ENCODE data around the gene SH3GL1.

The SH3GL1 gene

DNA sequence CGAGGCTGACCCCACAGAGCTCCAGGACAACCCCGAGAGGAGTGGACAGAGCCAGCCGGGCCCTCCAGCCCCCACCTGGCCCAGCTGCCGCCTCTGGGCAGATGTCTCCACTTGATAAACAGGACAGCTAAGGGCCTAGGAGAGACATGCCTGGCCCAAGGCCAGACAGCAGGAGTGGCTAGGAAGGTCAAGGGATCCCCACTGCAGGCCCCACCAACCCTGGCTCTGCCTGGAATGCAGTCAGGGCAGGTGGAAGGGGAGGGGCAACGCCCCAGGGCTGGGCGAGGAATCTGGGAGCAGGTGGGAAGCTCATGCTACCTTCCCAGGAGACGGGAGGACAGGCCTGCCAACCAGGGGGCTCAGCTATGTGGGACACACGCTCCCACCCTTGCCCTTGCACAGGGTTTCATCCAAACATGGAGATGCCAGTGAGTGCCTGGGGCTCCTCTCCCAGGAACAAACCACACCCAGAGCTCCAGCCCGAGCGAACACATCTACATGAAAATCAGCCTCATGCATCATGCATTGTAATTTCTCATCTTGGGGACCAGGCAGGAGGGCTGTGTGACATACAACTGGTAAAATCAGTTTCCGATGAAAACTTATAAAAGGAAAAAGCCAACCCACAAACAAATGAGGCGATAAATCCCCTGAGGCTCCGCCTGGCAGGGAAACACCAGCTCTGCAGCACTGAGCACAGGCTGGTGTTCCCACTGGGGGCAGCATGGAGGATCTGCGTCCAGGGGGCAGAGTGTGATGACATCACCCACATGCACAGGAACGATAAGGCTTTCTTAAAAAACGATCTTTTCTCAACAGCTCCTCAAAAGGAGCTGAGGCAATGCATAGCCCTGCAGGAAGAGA, 25.0 kb downstream of the SH3GL1 start:
- DNase-seq (ENCODE audit: low read depth): peak; percentile 81

DNA sequence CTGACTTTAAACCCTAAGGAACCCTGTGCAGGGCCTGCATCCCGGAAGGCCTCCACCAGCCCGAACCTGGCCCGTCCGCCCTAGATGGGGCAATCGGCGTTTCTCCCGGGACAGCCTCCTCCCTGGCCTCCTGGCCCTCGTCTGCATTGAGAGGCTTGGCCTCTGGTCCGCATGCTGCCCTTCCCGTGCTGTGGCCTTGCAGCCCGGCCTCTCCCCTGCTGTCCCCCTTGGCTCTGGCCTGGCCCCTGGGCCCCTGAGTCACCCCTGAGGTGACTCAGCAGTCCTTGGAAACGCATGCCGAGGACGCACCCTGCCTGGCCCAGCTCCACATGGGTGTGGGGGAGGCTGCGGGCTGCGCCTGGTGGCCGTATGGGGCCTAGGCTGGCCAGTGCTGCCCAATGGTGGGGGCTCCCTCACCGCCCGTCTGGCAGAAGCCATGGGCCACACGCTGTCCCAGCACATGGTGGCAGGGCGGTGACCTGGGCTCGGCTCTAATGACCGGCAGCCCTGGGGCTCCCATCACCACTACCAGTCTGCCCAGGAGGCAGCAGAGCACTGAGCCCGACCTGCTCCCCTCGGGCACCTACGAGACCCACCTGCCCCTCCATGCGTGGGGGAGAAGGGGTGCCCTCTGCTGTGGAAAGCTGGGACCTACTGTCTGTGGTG, 25.7 kb downstream of the SH3GL1 start:
- DNase-seq (ENCODE audit: low read depth): peak; percentile 79

DNA sequence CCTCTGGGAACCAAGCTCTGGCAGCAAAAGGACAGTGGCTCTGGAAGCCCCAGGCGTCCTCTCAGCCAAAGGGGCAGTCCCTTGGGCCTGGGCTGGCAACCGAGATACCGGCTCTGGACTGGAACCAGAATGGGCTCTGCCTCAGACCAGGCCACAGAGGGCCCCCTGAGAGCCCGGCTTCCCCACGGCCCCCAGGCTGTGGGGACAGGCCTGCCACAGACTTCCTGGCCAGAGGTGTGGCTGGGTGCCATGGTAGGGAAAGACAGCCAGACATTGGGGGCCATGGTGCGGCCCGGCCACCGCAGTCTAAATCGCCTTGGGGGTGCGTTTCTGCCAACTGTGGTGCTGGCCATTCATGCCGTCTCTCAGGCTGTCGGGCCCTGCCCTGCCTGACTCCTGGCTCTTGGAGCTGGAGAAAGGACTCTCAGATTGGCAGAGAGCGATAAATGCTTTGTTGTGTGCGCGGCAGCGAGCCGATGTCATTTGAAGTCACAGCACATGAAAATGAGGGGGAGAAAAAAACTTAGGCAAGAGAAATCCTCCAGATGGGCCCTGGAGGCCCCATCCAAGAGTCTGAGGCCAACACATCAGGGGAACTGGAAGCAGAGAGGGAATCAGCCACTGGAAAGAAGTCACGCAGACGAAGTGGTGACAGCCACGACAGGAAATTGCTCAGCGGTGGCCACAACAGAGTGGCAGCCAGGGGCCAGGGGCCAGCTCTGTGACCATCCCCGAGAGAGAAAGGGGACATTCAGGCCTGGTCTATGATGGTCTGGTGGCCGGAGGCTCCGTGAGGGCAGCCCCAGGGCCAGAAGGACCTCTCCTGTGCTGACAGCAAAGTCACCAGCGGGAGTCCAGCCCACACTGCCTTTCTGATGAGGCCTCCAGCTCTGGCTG, 26.5 kb downstream of the SH3GL1 start:
- no peak for DNase-seq (ENCODE audit: low read depth)

DNA sequence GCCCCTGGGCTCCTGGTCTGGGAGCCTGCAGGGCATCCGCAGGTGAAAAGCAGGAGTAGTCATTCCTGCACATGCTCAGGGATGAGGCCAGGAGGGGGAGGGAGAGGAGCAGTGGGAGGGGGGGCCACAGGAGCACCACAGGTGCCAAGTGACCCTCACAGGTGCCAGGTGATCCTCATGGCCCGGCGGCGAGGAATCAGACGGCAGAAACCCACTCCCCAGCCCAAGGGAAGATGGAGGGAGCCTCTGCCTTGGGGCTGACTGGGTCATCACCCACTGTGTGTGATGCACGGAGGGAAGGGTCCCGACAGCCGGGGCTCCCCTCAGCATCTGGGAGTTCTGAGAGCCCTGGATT, 27.4 kb downstream of the SH3GL1 start:
- no peak for DNase-seq (ENCODE audit: low read depth)

DNA sequence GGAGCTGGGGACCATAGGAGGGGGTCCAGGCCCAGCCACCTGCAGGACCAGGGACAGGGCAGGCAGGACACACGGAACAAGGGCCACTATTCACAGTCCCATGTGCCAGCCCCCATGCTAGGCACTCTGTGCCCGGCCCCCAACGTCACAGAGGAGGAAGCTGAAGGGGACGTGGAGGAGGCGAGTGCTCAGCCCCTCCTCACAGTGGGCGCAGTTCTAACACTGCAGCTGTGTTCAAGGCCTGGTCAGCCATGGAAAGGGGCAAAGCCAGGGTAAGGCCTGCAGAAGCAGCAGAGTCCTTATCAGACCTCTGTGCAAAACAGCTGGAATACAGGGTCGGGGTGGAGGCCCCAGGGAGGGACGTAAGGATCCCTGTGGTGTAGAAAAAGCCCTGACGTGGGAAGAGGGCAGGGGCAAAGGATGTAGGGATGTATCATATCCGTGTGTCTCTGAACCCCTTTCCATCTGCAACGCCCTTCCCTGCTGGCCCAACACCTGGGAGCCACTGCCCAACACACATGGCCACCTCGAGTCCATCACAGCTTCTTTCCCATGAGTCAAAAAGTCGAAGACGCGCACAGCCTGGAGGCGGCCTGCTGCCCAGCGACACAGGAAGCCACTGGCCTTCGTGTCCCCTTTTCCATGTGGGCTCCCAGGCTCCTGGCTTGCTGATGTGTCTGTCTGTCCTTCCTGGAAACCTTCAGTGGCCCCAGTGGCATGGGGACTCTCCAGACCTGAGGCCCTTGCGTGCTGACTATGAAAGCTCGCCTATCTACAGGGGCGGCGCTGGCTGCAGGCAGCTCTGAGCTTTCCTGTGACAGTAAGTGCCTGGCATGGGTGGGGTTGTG, 28.0 kb downstream of the SH3GL1 start:
- no peak for DNase-seq (ENCODE audit: low read depth)

DNA sequence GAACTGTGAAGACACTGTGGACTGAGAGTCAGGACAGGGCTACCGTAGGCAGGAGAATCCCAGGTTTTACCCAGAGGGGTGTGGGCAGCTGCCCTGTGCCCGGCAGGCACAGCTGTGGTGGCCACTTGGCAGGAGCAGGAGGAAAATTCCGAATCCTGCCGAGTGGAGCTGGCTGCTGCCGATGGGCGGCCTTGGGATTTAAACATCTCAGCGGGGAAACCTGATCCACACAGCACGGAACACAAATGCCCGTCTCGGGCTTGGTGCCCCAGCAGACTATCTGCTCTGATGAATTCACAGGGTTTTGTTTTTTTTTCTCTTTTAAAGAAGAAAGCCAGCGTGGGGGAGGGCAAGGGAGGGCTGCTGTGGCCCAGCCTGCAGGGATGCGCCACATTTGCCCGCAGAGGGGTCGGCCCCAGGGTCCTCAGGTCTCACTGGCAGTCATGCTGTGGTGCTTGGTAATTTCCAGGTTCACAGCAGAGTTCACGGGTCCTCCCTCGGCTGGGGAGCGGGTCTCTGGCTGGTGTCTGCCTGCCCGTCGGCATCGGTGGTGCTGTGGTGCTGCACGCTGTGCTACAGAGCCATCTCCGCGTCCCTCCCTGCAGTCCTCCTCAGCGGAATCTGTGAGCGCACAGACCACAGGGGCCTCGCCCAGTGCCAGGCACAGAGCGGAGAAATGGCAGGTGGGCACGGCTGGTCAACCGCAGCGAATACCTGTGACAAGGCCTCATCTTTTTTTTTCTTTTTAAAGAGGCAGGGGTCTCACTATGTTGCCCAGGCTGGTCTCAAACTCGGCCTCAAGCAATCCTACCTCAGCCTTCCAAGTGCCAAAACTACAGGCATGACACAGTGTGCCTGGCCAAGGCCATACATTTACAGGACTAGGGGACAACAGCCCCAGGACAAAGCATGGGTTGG, 28.8 kb downstream of the SH3GL1 start:
- no peak for DNase-seq (ENCODE audit: low read depth)

DNA sequence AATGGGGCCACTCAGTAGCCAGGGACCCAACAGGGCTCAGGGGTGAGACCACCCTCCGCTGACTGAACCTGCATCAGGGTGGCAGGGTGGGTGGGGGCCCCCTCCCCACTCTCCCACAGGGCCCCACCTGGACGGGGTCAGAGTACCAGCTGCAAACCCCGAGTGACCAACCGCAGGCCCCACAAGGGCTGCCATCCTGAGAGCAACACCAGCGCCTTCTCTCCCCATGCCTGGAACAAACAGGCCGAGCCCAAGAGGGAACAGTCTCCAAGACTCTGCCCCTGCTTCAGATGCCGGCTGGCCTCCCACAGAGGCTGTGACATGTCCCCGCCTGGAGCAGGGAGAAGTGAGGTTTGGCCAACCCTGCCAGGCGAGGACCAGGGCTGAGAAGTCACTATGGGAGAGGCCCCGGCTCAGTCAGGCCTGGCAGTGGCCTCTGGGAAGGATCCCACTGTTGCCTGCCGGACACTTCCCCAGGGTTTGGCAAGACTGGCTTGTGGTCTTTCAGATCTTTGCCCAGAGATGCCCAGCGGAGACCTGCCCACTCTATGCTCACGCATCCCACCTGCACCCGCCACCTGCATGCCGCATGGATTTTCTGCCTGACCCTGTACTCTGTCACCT, 29.8 kb downstream of the SH3GL1 start:
- no peak for DNase-seq (ENCODE audit: low read depth)

DNA sequence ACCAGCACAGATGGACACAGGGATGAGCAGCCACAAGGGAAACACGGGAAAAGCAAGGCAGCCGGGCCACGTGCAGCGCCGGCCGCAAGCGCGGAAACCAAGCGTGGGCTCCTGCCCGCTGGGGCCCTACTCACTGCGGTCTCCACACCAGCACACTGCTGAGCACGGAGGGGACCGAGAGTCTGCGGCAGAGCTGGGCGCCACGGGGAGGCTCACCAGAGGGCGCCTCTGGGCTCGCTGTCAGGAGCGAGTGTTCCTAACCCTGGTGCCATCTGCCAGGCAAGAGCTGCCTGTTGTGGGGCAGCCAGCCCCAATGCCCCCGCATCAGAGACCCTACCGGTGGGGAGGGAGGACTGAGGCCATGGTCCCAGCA, 30.5 kb downstream of the SH3GL1 start:
- peak; percentile 41 for DNase-seq (ENCODE audit: low read depth)

DNA sequence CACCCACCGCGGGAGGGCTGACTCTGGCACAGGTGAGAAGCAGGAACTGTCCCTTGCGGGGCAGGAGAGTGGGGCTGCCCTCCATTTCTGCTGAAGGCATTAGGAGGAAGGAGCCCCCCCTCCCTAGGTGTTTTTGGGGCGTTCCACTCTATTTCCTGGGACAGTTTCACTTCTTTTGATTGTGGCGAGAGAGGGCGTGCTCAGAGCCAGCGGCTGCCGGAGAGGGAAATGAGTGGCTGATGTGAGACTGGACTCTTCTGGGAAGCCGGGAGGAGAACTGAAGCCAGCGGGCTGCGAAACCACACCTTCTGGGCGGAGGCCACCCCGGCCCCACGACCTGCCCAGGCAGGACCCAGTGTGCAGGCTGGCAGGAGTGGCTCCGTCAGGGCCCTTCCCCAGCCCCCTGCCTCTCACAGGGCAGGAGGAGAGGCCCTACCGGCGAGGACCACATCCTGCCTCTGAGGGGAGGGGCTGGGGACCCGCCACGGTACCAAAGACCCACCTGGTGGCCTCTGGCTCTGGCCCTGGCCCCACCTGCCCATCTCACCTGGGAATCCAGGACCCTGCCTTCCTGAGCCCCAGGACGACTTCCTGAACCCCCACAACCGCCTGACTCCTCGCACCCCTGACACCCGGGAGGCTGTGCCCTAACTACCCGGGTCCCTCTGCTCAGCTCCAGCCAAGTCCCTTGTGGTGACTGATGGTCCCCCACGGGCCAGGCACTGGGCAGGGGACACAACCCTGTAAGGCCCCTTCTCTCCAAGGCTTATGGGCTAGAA, 31.0 kb downstream of the SH3GL1 start:
- DNase-seq (ENCODE audit: low read depth): no peak

DNA sequence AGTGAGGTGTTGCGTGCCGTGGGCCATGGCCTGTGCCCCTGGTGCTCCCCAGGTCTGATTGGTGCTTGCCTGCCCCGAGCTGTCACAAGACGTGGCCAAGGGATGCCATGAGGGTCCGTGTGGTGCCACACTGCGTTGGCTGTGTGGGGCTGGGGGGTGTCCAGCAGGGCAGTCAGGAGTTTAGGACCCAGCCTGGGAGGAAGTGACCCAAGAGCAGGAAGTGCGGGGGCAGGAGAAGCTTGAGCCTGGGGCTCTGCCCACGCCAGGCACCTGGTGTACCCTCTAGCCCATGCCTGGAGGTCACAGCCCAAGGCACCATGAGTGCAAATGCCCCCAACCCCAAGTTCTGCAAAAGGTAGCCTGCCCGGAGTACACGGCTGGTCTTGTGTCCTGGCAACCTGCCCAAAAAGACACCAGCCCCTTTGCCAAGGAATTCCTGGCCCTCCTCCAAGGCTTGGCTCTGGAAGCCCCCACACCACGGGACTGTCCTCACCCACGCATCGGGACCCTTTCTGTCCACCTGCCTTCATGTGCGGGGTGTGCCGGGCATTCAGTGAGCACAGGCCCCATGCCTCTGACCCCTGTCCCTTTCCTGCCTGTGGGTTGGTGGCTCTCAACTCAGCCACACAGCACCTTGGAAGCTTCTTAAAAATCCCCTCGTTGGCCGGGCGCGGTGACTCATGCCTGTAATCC, 32.1 kb downstream of the SH3GL1 start:
- DNase-seq (ENCODE audit: low read depth): no peak

DNA sequence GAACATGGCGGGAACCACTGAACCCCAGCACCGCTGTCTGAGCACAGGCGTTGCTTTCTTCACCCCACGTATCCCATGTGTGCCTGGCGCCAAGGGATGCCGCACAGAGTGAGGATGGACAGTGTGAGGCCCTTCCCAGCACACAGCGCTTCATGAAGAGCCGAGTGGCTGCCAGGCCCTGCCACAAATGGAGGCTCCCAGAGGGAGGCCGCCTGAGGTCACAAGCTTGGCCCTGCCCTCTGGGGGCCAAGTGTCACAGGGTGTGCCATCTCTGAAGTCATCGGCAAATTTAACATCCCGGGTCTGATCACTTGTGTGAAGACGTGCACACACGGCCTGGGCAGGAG, 32.6 kb downstream of the SH3GL1 start:
- no peak for DNase-seq (ENCODE audit: low read depth)

DNA sequence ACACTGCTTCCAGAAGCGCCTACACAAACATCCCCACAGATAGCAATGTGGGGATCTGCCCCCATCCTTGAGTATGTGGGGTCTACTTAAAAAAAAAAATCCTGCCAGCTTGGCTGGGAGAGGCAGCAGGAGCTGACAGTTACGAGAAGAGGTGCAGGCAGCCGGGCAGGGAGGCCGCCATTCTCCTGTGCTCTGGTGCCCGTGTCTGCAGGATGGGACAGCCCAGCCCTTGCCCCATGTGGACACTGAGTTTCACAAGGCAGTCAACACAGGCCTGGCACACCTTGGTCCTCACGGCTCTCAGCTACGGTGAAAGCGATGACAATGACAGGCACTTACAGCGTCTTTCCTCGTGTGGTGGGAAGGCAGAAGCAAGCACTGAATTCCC, 33.0 kb downstream of the SH3GL1 start:
- no peak for DNase-seq (ENCODE audit: low read depth)

DNA sequence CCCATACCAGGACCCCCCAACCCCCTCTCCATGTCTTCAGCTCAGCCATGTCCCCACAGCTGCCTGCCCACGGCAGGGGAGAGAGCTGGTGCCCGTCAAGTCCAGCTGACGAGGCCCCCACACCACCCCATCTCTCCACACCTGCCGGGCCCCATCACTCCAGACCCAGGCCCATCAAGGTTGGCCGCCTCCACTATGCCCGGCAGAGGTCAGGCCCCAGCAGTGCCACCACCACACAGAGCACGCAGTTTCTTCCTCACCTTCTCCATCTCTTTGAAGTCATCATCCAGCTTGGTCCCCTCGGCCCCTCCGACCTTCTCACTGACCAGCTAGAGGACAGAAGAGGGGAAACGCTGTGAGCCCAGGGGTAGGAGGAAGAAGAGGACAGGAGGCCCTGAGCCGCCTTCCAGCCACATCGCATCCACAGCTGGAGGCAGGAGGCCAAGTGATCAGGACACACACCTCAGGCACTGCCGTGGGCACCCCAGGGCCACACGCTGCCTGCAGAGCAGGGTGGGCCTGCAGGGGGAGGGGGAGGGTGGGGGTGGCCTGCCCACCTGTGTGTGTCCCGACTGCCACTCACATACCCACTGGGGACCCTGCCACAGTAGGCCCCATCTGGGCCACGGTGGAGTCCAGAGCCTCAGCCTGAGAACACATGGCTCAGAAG, 33.5 kb downstream of the SH3GL1 start:
- no peak for DNase-seq (ENCODE audit: low read depth)

DNA sequence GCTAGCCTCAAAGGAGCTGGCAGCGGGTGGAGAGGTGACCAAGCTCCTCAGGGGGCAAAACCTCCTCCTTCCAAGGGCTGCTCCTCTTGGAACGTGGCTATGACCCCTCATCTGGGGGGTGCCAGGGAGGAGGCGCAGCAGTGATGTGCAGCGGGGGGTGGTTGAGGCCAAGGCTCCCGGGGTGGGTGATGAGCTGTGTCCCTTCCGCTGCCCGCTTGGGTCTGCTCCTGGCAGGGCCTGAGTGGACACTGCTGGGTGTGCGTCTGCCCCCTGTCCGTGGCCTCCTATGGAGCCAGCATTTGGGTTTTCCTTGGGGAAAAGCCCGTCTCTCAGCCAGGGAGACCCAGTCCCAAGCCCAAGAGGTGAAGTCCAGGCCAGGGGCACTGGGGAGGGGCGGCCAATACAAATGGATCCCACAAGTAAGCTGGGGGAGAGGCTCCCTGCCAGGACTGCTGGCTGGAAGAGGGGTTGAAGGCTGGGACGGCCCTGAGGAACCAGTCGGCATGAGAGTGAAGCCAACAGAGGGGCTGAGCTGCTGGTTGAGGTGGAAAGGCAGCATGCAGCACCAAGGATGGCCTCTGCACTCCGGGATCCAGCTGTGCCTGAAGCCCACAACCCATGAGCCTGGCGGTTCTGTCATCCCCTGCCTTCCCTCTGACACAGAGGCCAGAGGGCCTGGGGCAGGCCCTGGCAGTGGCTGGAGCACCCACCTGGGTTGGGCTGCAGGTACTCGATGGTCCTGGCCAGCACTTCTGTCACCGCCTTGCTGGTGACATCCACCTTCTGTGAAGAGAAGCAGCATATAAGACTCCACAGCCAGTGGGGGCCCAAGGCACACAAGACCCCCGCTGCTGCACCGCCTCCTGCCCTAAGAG, 34.3 kb downstream of the SH3GL1 start:
- DNase-seq (ENCODE audit: low read depth): no peak

DNA sequence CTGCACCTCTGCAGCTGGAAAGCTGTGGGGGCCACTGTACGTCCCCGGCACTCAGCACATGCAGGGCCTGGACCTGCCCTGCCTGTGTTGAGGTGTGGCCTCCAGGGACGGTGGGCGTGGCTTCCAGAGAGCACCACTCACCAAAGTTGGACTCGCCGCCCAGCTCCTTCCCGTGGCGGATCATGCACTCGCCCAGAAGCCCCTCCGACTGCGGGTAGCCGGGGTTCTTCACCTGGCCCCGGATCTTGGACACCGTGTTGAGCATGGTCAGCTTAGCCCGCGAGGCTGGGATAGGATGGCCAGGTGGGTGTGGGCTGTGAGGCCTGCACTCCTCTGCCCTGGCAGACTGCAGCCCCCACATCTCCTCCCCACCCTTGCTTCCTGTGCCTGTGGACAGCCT, 35.0 kb downstream of the SH3GL1 start:
- DNase-seq (ENCODE audit: low read depth): no peak

DNA sequence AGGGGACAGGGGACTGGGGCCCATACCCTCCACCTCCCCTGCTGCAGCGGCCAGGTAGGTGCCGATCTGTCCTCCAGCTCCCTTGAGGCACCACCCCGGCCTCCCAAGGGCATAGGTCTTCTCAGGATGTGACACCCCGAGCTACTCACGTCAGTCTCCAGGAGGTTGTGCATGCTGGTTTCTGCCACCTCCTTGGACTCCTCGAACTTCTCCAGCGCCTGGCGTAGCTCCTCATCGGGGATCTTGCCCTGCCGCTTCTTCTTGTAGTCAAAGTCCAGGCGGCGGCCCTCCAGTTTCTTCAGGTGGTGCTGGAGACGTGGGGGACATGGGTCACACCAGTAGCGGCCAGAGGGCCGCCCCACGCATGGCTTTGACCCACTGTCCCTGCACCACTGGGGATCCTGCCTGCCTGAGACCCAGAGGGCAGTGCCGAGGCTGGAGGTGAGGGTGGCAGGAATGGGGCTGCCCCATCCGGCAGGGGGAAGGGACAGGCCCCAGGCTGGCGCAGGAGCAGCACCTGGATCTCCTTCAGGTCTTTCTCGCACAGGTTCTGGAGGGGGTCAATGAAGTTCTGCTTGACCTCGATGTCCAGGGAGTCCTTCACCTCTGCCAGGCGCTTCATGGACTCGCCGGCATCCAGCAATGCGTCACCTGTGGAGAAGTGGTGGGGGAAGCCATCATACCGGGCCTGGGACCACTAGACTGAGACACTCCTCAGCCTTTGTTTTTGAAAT, 36.6 kb downstream of the SH3GL1 start:
- DNase-seq (ENCODE audit: low read depth): no peak

All from amniotic epithelial cell (primary cell).